ENCODE data around the gene CHURC1.

GRCh38 chr14:64868379-64868778 lies 45.9 kb upstream of the CHURC1 start:
- no peak for TF ChIP-seq EZH2phosphoT487 (IDR thresholded peaks at IDR 0.05; ENCODE audit: insufficient read depth, low read depth)
- TF ChIP-seq EZH2 (IDR thresholded peaks at IDR 0.05; ENCODE audit: insufficient read depth, poor library complexity, severe bottlenecking): no peak

Data from GM23248 (cell line).